HG03103 (cell line): ENCODE data around the gene STXBP5L.
"Not testable (repeated sequence)": the region's sequence is repeated elsewhere in the genome, so short reads cannot be mapped to it uniquely, and the experiment has no call there.

Experiments
- ATAC-seq: cut with Tn5 transposase; IDR thresholded peaks from one replicate; pipeline ENCODE4 v1.9.1; 2021; ENCODE audit warnings: low read depth; ENCODE audit not compliant: unreplicated experiment

The STXBP5L gene

GRCh38 chr3:121414924-121415323 lies 506.9 kb downstream of the STXBP5L start:
- ATAC-seq = no peak

- no peak for ATAC-seq
These were observed 510.2 kb downstream of the STXBP5L start for GRCh38 chr3:121418182-121418581.

- ATAC-seq = no peak
These were observed 516.5 kb downstream of the STXBP5L start for GRCh38 chr3:121424549-121424948.

- no peak for ATAC-seq
These were observed 522.7 kb downstream of the STXBP5L start for GRCh38 chr3:121430664-121431215.

GRCh38 chr3:121431726-121432517 lies 523.9 kb downstream of the STXBP5L start:
- peak; percentile 95 for ATAC-seq

GRCh38 chr3:121436074-121436473 lies 528.1 kb downstream of the STXBP5L start:
- no peak for ATAC-seq

- no peak for ATAC-seq
These were observed 528.6 kb downstream of the STXBP5L start for GRCh38 chr3:121436641-121437040.

GRCh38 chr3:121443456-121443855 lies 535.5 kb downstream of the STXBP5L start:
- no peak for ATAC-seq

GRCh38 chr3:121451752-121452151 lies 543.7 kb downstream of the STXBP5L start:
- not testable (repeated sequence) for ATAC-seq

- ATAC-seq = no peak
These were observed 554.6 kb downstream of the STXBP5L start for GRCh38 chr3:121462565-121462964.

GRCh38 chr3:121463745-121464144 lies 555.7 kb downstream of the STXBP5L start:
- no peak for ATAC-seq

GRCh38 chr3:121467085-121467484 lies 559.1 kb downstream of the STXBP5L start:
- ATAC-seq = no peak

GRCh38 chr3:121473001-121473400 lies 565.0 kb downstream of the STXBP5L start:
- ATAC-seq = no peak
